Right renal cortex interstitium (tissue), 3 donors: ENCODE measurements around the gene PROM1. TPM values are rescaled to one million over a fixed set of nuclear protein-coding genes. Genes with fewer than 3 reads are reported as not detected.

ENCODE experiments used
- DNase-seq, 3 donors: peaks; one replicate each; pipeline ENCODE4 v3.0.0-alpha.2; 2013; ENCODE audit warnings: low read depth in 3 of 3, low spot score in 2 of 3
- polyA plus RNA-seq, 3 donors: library from polyadenylated mRNA; unstranded; fragments of 120-200 nt; gene quantifications; one replicate each; pipeline ENCODE4 v1.2.1, GENCODE V29; 2013; ENCODE audit not compliant: insufficient read length in 3 of 3

PROM1 gene
- polyA plus RNA-seq, 3 donors, result 36.5 to 39.6 (median 38.1) TPM

DNA sequence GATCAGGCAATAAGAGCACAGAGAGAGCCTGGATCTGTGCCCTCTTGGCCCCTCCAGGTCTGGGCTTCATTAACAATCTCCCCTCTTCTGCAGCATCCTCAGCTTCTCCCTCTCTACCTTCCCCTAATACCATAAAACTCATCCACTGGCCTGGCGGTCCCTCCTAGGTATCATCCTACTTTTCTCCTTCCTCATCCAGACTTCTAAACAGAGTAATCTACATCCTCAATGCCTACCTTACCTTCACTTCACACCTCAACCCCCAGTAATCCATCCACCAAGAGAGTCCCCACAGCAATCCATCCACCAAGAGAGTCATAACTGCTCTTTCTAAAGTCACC, 162.3 kb downstream of the PROM1 start:
- no peak for DNase-seq

DNA sequence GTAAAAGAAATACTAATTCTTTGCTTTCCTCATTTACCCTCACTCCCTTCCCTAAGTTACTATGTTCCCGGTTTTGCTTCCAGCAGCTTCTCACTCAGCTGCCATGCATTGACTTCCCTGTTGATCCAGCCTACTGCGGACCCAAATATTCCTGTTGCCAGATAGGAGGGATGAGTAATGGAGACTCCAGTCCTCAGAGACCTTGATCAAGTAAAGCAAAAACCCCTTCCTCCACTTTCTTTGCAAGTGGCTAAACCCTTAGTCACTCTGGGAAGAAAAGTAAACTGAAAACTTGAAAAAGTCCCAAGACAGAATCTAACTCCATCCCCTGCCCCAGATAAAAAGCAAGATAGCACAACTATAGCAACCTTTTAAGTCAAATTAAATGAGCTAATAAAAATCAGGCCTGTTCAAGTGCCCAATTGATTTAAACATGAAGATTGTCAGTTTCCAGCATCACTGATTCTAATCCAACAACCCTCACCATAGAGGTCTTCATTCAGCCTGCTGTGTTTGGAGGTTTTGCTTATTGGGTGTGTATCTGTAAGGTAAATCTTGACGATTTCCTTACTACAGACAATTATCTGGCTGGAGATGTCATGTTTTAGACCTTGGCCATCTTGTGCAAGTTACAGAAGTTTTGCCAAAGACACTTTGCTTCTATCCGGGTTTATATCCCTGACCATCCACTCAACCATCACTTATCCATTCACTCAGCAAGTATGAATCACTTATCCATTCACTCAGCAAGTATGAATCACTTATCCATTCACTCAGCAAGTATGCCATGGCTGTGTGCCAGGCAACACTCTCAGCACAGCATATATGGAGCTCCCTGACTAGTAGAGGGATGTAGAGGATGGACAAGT, 162.9 kb downstream of the PROM1 start:
- no peak for DNase-seq

DNA sequence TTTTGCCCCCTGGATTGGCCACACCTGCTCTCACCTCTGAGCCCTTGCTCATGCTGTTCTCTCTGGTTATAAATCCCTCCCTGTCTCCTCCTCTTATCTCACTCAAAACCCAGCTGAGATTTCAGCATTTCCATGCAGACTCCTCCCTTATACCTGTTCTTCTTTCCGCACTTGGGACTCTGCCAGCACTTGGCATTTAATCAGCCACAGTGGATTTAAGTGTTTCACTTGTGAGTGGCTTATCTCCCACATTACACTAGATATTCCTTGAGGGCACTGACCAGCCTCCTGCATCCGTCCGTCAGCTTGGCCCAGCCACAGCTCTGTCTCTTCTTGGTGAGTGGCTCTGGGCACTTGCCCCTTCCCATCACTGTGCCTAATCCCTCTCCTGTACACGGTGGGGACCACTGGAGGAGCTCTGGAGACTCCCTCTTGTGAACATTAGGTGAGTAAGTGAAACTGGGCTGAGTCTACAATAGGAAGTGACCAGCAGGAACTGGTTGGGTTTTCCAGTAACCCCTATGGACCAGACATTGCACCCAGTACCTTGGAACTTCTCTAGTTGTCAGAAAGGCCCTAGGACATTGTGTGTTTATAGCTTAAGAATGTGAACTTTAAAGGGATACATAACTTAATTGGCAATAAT, 165.2 kb downstream of the PROM1 start:
- no peak for DNase-seq

Other genes starting within 250 kb of the PROM1 start
- under 1 TPM in 1 of 3 donors, not detected in 2; 0.46 TPM for gene FGFBP1, start 145.3 kb downstream of the PROM1 start, polyA plus RNA-seq
- under 1 TPM in 2 of 3 donors, not detected in 1; 0.13 to 0.35 TPM for gene FGFBP2, start 120.8 kb downstream of the PROM1 start, polyA plus RNA-seq
- 10 to 100 TPM; 36.6 to 42.6 (median 39.6) TPM for gene TAPT1, start 142.4 kb upstream of the PROM1 start, polyA plus RNA-seq